Testis (tissue), 3 donors: ENCODE data around the gene DCUN1D1. TPM values are rescaled to one million over a fixed set of nuclear protein-coding genes. Genes with fewer than 3 reads are reported as not detected.

Source experiments
- DNase-seq: peaks from one replicate; pipeline ENCODE4 v3.0.0-alpha.2; 2019
- H3K27ac ChIP-seq, 2 donors: fragments of 200-600 bp; sonication (generic); one replicate each; pipeline ENCODE4 v1.5.1; 2019
- H3K27me3 ChIP-seq: fragments of 200-600 bp; sonication (generic); one replicate; pipeline ENCODE4 v1.5.1; 2019
- H3K36me3 ChIP-seq: fragments of 200-600 bp; sonication (generic); one replicate; pipeline ENCODE4 v1.5.1; 2017; ENCODE audit warnings: low read depth; ENCODE audit errors: missing control alignments
- H3K4me1 ChIP-seq: fragments of 200-600 bp; sonication (generic); one replicate; pipeline ENCODE4 v1.5.1; 2019
- H3K4me3 ChIP-seq, 2 donors: fragments of 200-600 bp; sonication (generic); one replicate each; pipeline ENCODE4 v1.5.1; 2017 to 2019
- H3K9me3 ChIP-seq: fragments of 200-600 bp; sonication (generic); one replicate; pipeline ENCODE4 v1.5.1; 2017
- CTCF ChIP-seq, 3 experiments: fragments of 450-650 bp in 2 of 3; fragments of 200-600 bp in 1 of 3; sonication (generic) in 1 of 3; IDR thresholded peaks; one replicate each; pipeline ENCODE4 v1.5.1; 2016 to 2019; ENCODE audit warnings: antibody characterized with exemption in 3 of 3, mild to moderate bottlenecking in 2 of 3, moderate library complexity in 1 of 3
- POLR2A ChIP-seq: fragments of 450-650 bp; IDR thresholded peaks from one replicate; pipeline ENCODE4 v1.6.1; 2017; ENCODE audit warnings: antibody characterized with exemption, mild to moderate bottlenecking, moderate library complexity
- WGBS, 2 donors: methylation state at CpG; one replicate each; pipeline ENCODE4 v1.1.5; 2018; 5-methylcytosine and 5-hydroxymethylcytosine counted together
- intact Hi-C: fragments of 100-400 bp; cut with DNase I; formaldehyde crosslinking; loops from one replicate; pipeline ENCODE4 v1.15.1; 2023; ENCODE audit warnings: low total_unique reads
- polyA plus RNA-seq: library from polyadenylated mRNA; stranded (reverse); fragments of 350-450 nt; fragmentation: Illumina TruSeq; extraction: RNeasy Lipid Tissue Mini Kit (QIAGEN cat#74804); gene quantifications from one replicate; pipeline ENCODE4 v1.2.3, GENCODE V29; 2014; ENCODE audit warnings: low read depth, low replicate concordance; ENCODE audit not compliant: insufficient read depth
- total RNA-seq, 2 donors: library from RNA; depleted of rRNA; stranded (reverse); fragments of >200 nt; gene quantifications; one replicate each; pipeline ENCODE4 v1.2.3, GENCODE V29; 2016

Gene DCUN1D1
- total and polyA plus RNA-seq, 3 donors from 2014 or later, result 72.8 to 346 (median 270) TPM

GRCh38 chr3:183018421-183019192, 38.3 kb upstream of the DCUN1D1 start:
- WGBS, 2 donors, result 92 to 97% methylated on average over 3 of the region's 3 CpGs
- H3K36me3 ChIP-seq, result no peaks in the 10 kb centered on the region
- intact Hi-C loops, result no loop called here
- no peaks in the 10 kb centered on the region for H3K9me3 ChIP-seq
- DNase-seq, result no peak
- no peaks in the 10 kb centered on the region for H3K4me1 ChIP-seq
- no peaks in the 10 kb centered on the region for H3K27me3 ChIP-seq
- H3K27ac ChIP-seq, result no peak overlapping the region
- H3K4me3 ChIP-seq, result no peak overlapping the region
- TF ChIP-seq POLR2A (no peak), CTCF (IDR thresholded peaks at IDR 0.05) (no peak)

- no peaks in the 10 kb centered on the region for H3K27me3 ChIP-seq
- H3K36me3 ChIP-seq, result no peaks in the 10 kb centered on the region
- no peak overlapping the region for H3K4me3 ChIP-seq
- no peak overlapping the region for H3K27ac ChIP-seq
- no peaks in the 10 kb centered on the region for H3K4me1 ChIP-seq
- intact Hi-C loops, result no loop called here
- no peak for DNase-seq
- TF ChIP-seq CTCF (IDR thresholded peaks at IDR 0.05) (no peak), POLR2A (no peak)
- 83 to 87% methylated on average over 2 of the region's 2 CpGs for WGBS, 2 donors
- no peaks in the 10 kb centered on the region for H3K9me3 ChIP-seq
These were observed 34.8 kb upstream of the DCUN1D1 start for GRCh38 chr3:183015185-183015584.

GRCh38 chr3:183013856-183014255, 33.5 kb upstream of the DCUN1D1 start:
- no peak for DNase-seq
- no peaks in the 10 kb centered on the region for H3K9me3 ChIP-seq
- no peaks in the 10 kb centered on the region for H3K27me3 ChIP-seq
- TF ChIP-seq CTCF (IDR thresholded peaks at IDR 0.05) (no peak), POLR2A (no peak)
- intact Hi-C loops, result no loop called here
- WGBS, 2 donors, result 92 to 94% methylated on average over 6 of the region's 6 CpGs
- no peaks in the 10 kb centered on the region for H3K36me3 ChIP-seq
- H3K4me1 ChIP-seq, result no peaks in the 10 kb centered on the region
- H3K27ac ChIP-seq, result no peak overlapping the region
- H3K4me3 ChIP-seq, result no peak overlapping the region

- H3K27me3 ChIP-seq, result no peaks in the 10 kb centered on the region
- H3K36me3 ChIP-seq, result no peaks in the 10 kb centered on the region
- intact Hi-C loops, result no loop called here
- DNase-seq, result no peak
- TF ChIP-seq CTCF (IDR thresholded peaks at IDR 0.05), result no peak
- no peak for TF ChIP-seq POLR2A
- H3K27ac ChIP-seq, result no peak overlapping the region
- 93 to 99% methylated on average over 5 of the region's 5 CpGs for WGBS, 2 donors
- no peak overlapping the region for H3K4me3 ChIP-seq
- H3K4me1 ChIP-seq, result no peaks in the 10 kb centered on the region
- no peaks in the 10 kb centered on the region for H3K9me3 ChIP-seq
These were observed 32.7 kb upstream of the DCUN1D1 start for GRCh38 chr3:183013074-183013473.

GRCh38 chr3:183008800-183009199, 28.5 kb upstream of the DCUN1D1 start:
- H3K4me3 ChIP-seq, result no peak overlapping the region
- H3K36me3 ChIP-seq, result no peaks in the 10 kb centered on the region
- no peaks in the 10 kb centered on the region for H3K4me1 ChIP-seq
- H3K27ac ChIP-seq, result no peak overlapping the region
- H3K27me3 ChIP-seq, result no peaks in the 10 kb centered on the region
- DNase-seq, result no peak
- intact Hi-C loops, result no loop called here
- no peaks in the 10 kb centered on the region for H3K9me3 ChIP-seq
- TF ChIP-seq CTCF (IDR thresholded peaks at IDR 0.05) (no peak), POLR2A (no peak)
